Pancreas (tissue), 10 donors: Measurements from ENCODE around the gene TBC1D8. TPM values are rescaled to one million over a fixed set of nuclear protein-coding genes. Genes with fewer than 3 reads are reported as not detected.

Experiments
- ATAC-seq, 4 donors: fragments of 200-7000 bp; cut with Tn5 transposase; one replicate each; pipeline versions ENCODE4 v1.8.0 to v1.9.1; 2020; ENCODE audit warnings: mild to moderate bottlenecking in 4 of 4, moderate library complexity in 4 of 4
- DNase-seq, 6 donors: peaks; one replicate each; pipeline ENCODE4 v3.0.0-alpha.2; 2020
- FAIRE-seq: peaks from 2 replicates; lab custom pipeline; 2012; peaks lifted over from hg19 to GRCh38; lab: Jason Lieb, UNC
- H3K27ac ChIP-seq, 4 donors: fragments of 200-600 bp; sonication (generic); 1 replicate in 3 of 4; 2 replicates in 1 of 4; pipeline versions ENCODE4 v1.5.0 to v1.8.0; 2020
- H3K27me3 ChIP-seq, 4 donors: fragments of 200-600 bp; one replicate each; pipeline ENCODE4 v1.8.0; 2021
- H3K36me3 ChIP-seq, 3 donors: fragments of 200-600 bp; sonication (generic) in 1 of 3; one replicate each; pipeline versions ENCODE4 v1.5.0 to v1.8.0; 2020 to 2021
- H3K4me1 ChIP-seq, 3 donors: fragments of 200-600 bp; one replicate each; pipeline ENCODE4 v1.8.0; 2021
- H3K4me3 ChIP-seq, 4 donors: fragments of 200-600 bp; sonication (generic) in 2 of 4; one replicate each; pipeline versions ENCODE4 v1.5.0 to v1.8.0; 2020 to 2021
- H3K9me3 ChIP-seq, 4 donors: fragments of 200-600 bp; one replicate each; pipeline ENCODE4 v1.8.0; 2021
- CTCF ChIP-seq, 4 donors: fragments of 200-600 bp; sonication (generic) in 3 of 4; IDR thresholded peaks; one replicate each; pipeline versions ENCODE4 v1.5.0 to v1.8.0; 2021; ENCODE audit warnings: antibody characterized with exemption in 4 of 4
- WGBS, 2 donors: extraction: QIAGEN DNeasy Blood & Tissue Kit; methylation state at CpG; one replicate each; pipeline ENCODE4 v1.1.7; 2013; 5-methylcytosine and 5-hydroxymethylcytosine counted together
- intact Hi-C, 3 donors: fragments of 100-400 bp; cut with DNase I; formaldehyde crosslinking; loops; one replicate each; pipeline versions ENCODE4 v1.11.1 to v1.14.2; 2022
- polyA plus RNA-seq, 2 donors: library from polyadenylated mRNA; stranded (reverse); fragments of 200-250 nt; gene quantifications; one replicate each; pipeline ENCODE4 v1.2.3, GENCODE V29; 2013
- total RNA-seq, 6 donors: library from RNA; stranded (reverse); fragmentation: NEBNext Ultra II Directional in 4 of 6; extraction: Animal tissue kit (Norgen Biotek cat#: 25700) in 4 of 6; gene quantifications; one replicate each; pipeline versions ENCODE4 v1.2.1 to v1.2.4, GENCODE V29; 2021 to 2023
- donor health status: healthy with polysubstance abuse.
- donor health status: DM: no; HTN: no; CAD: no; lungs with moderate emphysema.
- donor health status: DM: no; HTN: no; CAD: no.
- donor health status: control.
- donor health status: control.
- donor health status: Bipolar disorder and iron deficiency.
- donor health status: DM: yes; HTN: yes; CAD: no.
- donor health status: DM: no; HTN: no; CAD: no.
- donor health status: DM: no; HTN: no; CAD: no.
- donor health status: DM: yes; HTN: yes; CAD: no.

Gene TBC1D8
- total and polyA plus RNA-seq, 8 donors, result 21.3 to 46.2 (median 35.0) TPM

GRCh38 chr2:101135412-101136296, 15.5 kb downstream of the TBC1D8 start:
- WGBS, 2 donors, result 39 to 48% methylated on average over 9 of the region's 9 CpGs
- Histone ChIP-seq H3K4me3 (no peak overlapping the region), H3K27me3 (no peaks in the 10 kb centered on the region), H3K36me3 (no peaks in the 10 kb centered on the region), H3K9me3 (no peaks in the 10 kb centered on the region), H3K4me1 (peaks cover 11 to 25% (median 19%) of the 10 kb centered on the region in 3 donors), H3K27ac (peak overlapping the region in 2 of 4 donors; percentile 19 to 58)
- peak; percentile 73 to 83 (median 80) for ATAC-seq
- FAIRE-seq, result no peak
- TF ChIP-seq CTCF (IDR thresholded peaks at IDR 0.05), result no peak
- DNase-seq, result peak in 2 of 6 donors; percentile 54 to 56
- intact Hi-C loops, result no loop called here

GRCh38 chr2:101133492-101134100, 17.6 kb downstream of the TBC1D8 start:
- Histone ChIP-seq H3K27ac (no peak overlapping the region), H3K9me3 (no peaks in the 10 kb centered on the region), H3K27me3 (no peaks in the 10 kb centered on the region), H3K36me3 (no peaks in the 10 kb centered on the region), H3K4me1 (peaks cover 14 to 27% (median 19%) of the 10 kb centered on the region in 3 donors), H3K4me3 (no peak overlapping the region)
- TF ChIP-seq CTCF (IDR thresholded peaks at IDR 0.05), result no peak
- ATAC-seq (no peak), DNase-seq (peak in 1 of 6 donors; percentile 21), FAIRE-seq (no peak)
- intact Hi-C loops, result no loop called here
- 89 to 94% methylated on average over 2 of the region's 2 CpGs for WGBS, 2 donors

GRCh38 chr2:101132202-101132601, 19.0 kb downstream of the TBC1D8 start:
- Histone ChIP-seq H3K36me3 (no peaks in the 10 kb centered on the region), H3K27me3 (no peaks in the 10 kb centered on the region), H3K4me1 (peaks cover 27 to 36% (median 32%) of the 10 kb centered on the region in 3 donors), H3K9me3 (no peaks in the 10 kb centered on the region), H3K4me3 (no peak overlapping the region), H3K27ac (no peak overlapping the region)
- 60 to 65% methylated on average over 2 of the region's 2 CpGs for WGBS, 2 donors
- FAIRE-seq (no peak), DNase-seq (no peak), ATAC-seq (no peak)
- intact Hi-C loops, result no loop called here
- TF ChIP-seq CTCF (IDR thresholded peaks at IDR 0.05), result no peak

- H3K27ac ChIP-seq, result no peak overlapping the region
- intact Hi-C loops, result no loop called here
- no peak for ATAC-seq
- DNase-seq, result no peak
- no peaks in the 10 kb centered on the region for H3K27me3 ChIP-seq
- no peak for FAIRE-seq
- H3K9me3 ChIP-seq, result no peaks in the 10 kb centered on the region
- no peaks in the 10 kb centered on the region for H3K36me3 ChIP-seq
- no peak overlapping the region for H3K4me3 ChIP-seq
- TF ChIP-seq CTCF (IDR thresholded peaks at IDR 0.05), result no peak
- peaks cover 37 to 48% (median 43%) of the 10 kb centered on the region in 3 donors for H3K4me1 ChIP-seq
- 88 to 91% methylated on average over 13 of the region's 13 CpGs for WGBS, 2 donors
Observed at GRCh38 chr2:101130081-101130480, 21.1 kb downstream of the TBC1D8 start.
